Hepatocyte (in vitro differentiated cells): ENCODE results near the gene MYADML2.

Experiments used
- CTCF ChIP-seq: fragments of 200-600 bp; sonication (generic); IDR thresholded peaks from 2 replicates; pipeline ENCODE4 v1.5.1; 2016; ENCODE audit warnings: antibody characterized with exemption, mild to moderate bottlenecking; ENCODE audit not compliant: poor library complexity
- EZH2 ChIP-seq: fragments of 200-600 bp; sonication (generic); IDR thresholded peaks from 2 replicates; pipeline ENCODE4 v1.6.1; 2016; ENCODE audit warnings: antibody characterized with exemption, mild to moderate bottlenecking, borderline replicate concordance
- EZH2phosphoT487 ChIP-seq: fragments of 200-600 bp; sonication (generic); IDR thresholded peaks from one replicate; pipeline ENCODE4 v1.6.1; 2018; ENCODE audit warnings: antibody characterized with exemption, mild to moderate bottlenecking, low read depth, moderate library complexity; ENCODE audit not compliant: unreplicated experiment, severe bottlenecking

- TF ChIP-seq CTCF (no peak), EZH2 (no peak), EZH2phosphoT487 (no peak)
Measured at GRCh38 chr17:81905993-81906392, 41.0 kb downstream of the MYADML2 start.
